Loucy (cell line): ENCODE data around the gene CASP5.
"Not testable (repeated sequence)": the region's sequence is repeated elsewhere in the genome, so short reads cannot be mapped to it uniquely, and the experiment has no call there.

Experiments used
- H2AFZ ChIP-seq: fragments of 200-600 bp; sonication (generic); 2 replicates; pipeline ENCODE4 v1.6.0; 2016; ENCODE audit warnings: antibody characterized with exemption, mild to moderate bottlenecking, low read length, moderate library complexity
- H3F3A ChIP-seq: fragments of 200-600 bp; 2 replicates; pipeline ENCODE4 v1.6.0; 2016; ENCODE audit warnings: antibody characterized with exemption, low read depth, mild to moderate bottlenecking
- H3K27me3 ChIP-seq: fragments of 200-600 bp; sonication (generic); 2 replicates; pipeline ENCODE4 v1.6.1; 2014; ENCODE audit warnings: low read length, mild to moderate bottlenecking; ENCODE audit not compliant: insufficient read depth, poor library complexity, severe bottlenecking
- H3K36me3 ChIP-seq: fragments of 200-600 bp; sonication (generic); 2 replicates; pipeline ENCODE4 v1.6.1; 2016; ENCODE audit warnings: low read length; ENCODE audit not compliant: insufficient read depth
- H3K4me1 ChIP-seq: fragments of 200-600 bp; sonication (generic); 2 replicates; pipeline ENCODE4 v1.5.1; 2014; ENCODE audit warnings: low read length, mild to moderate bottlenecking; ENCODE audit not compliant: insufficient read depth, poor library complexity, severe bottlenecking
- H3K4me2 ChIP-seq: fragments of 200-600 bp; sonication (generic); 2 replicates; pipeline ENCODE4 v1.6.0; 2014; ENCODE audit warnings: antibody characterized with exemption, low read length, low read depth, mild to moderate bottlenecking; ENCODE audit not compliant: poor library complexity, severe bottlenecking
- H3K4me3 ChIP-seq: fragments of 200-600 bp; sonication (generic); 2 replicates; pipeline ENCODE4 v1.5.1; 2014; ENCODE audit warnings: low read length, mild to moderate bottlenecking, mixed read lengths; ENCODE audit not compliant: poor library complexity, severe bottlenecking
- H3K79me2 ChIP-seq: fragments of 200-600 bp; sonication (generic); 2 replicates; pipeline ENCODE4 v1.6.1; 2014; ENCODE audit warnings: low read length; ENCODE audit not compliant: insufficient read depth
- H3K9ac ChIP-seq: fragments of 200-600 bp; sonication (generic); 2 replicates; pipeline ENCODE4 v1.6.0; 2014; ENCODE audit warnings: mild to moderate bottlenecking, low read depth, low read length, moderate library complexity; ENCODE audit not compliant: poor library complexity, severe bottlenecking
- H3K9me2 ChIP-seq: fragments of 200-600 bp; sonication (generic); replicated peaks from 2 replicates; pipeline ENCODE4 v1.6.1; 2016; ENCODE audit warnings: low read depth, low read length, mixed read lengths
- H3K9me3 ChIP-seq: fragments of 200-600 bp; sonication (generic); 2 replicates; pipeline ENCODE4 v1.6.1; 2014; ENCODE audit warnings: mild to moderate bottlenecking, antibody characterized with exemption, low read length, low read depth; ENCODE audit not compliant: insufficient read depth
- H4K20me1 ChIP-seq: fragments of 200-600 bp; sonication (generic); 2 replicates; pipeline ENCODE4 v1.6.0; 2014; ENCODE audit warnings: antibody characterized with exemption, low read length, mild to moderate bottlenecking; ENCODE audit not compliant: insufficient read depth, poor library complexity, severe bottlenecking
- CTCF ChIP-seq: fragments of 200-600 bp; sonication (generic); conservative IDR thresholded peaks from 2 replicates; pipeline ENCODE4 v1.5.1; 2014; ENCODE audit warnings: mild to moderate bottlenecking, antibody characterized with exemption, low read length
- EZH2phosphoT487 ChIP-seq: fragments of 200-600 bp; IDR thresholded peaks from 2 replicates; pipeline ENCODE4 v1.6.1; 2018; ENCODE audit warnings: antibody characterized with exemption, mild to moderate bottlenecking, moderate library complexity, borderline replicate concordance

The CASP5 gene

GRCh38 chr11:105063245-105063941 is 40.4 kb upstream of the CASP5 start:
- not testable (repeated sequence) for H3F3A ChIP-seq, H4K20me1 ChIP-seq, H3K4me1 ChIP-seq, H3K9ac ChIP-seq, H3K4me2 ChIP-seq, H3K9me2 ChIP-seq, H3K9me3 ChIP-seq, H3K27me3 ChIP-seq, H3K36me3 ChIP-seq, H3K79me2 ChIP-seq, H3K4me3 ChIP-seq, H2AFZ ChIP-seq

GRCh38 chr11:105057432-105057831 is 34.5 kb upstream of the CASP5 start:
- H3K4me1 ChIP-seq, result peaks cover 5% of the 10 kb centered on the region
- 0 out of 2 replicates have a peak, but pooled peaks cover 5% of the 10 kb centered on the region for H3K9me2 ChIP-seq
- no peaks in the 10 kb centered on the region for H4K20me1 ChIP-seq
- no peak overlapping the region for H3K9ac ChIP-seq
- no peaks in the 10 kb centered on the region for H3F3A ChIP-seq
- no peaks in the 10 kb centered on the region for H3K79me2 ChIP-seq
- TF ChIP-seq CTCF (no peak), EZH2phosphoT487 (no peak)
- no peak overlapping the region for H3K4me3 ChIP-seq
- H3K9me3 ChIP-seq, result no peaks in the 10 kb centered on the region
- no peaks in the 10 kb centered on the region for H3K27me3 ChIP-seq
- no peak overlapping the region for H2AFZ ChIP-seq
- H3K36me3 ChIP-seq, result no peaks in the 10 kb centered on the region
- no peak overlapping the region for H3K4me2 ChIP-seq

- Histone ChIP-seq H3K9ac (no peak overlapping the region), H3K27me3 (no peaks in the 10 kb centered on the region), H2AFZ (no peak overlapping the region), H3K4me2 (no peak overlapping the region), H3F3A (no peaks in the 10 kb centered on the region), H3K4me1 (peaks cover 11% of the 10 kb centered on the region), H3K4me3 (no peak overlapping the region), H3K36me3 (no peaks in the 10 kb centered on the region), H3K79me2 (no peaks in the 10 kb centered on the region), H4K20me1 (no peaks in the 10 kb centered on the region), H3K9me3 (no peaks in the 10 kb centered on the region), H3K9me2 (0 out of 2 replicates have a peak, but pooled peaks cover 5% of the 10 kb centered on the region)
- no peak for TF ChIP-seq CTCF
- no peak for TF ChIP-seq EZH2phosphoT487
These were observed 33.5 kb upstream of the CASP5 start for GRCh38 chr11:105056446-105056845.
